HuH-7.5 (cell line): ENCODE results near the gene ALG9.
A peak's percentile ranks its signal among the peaks of the same experiment; 100 is the strongest.
"Not testable (repeated sequence)": the region's sequence is repeated elsewhere in the genome, so short reads cannot be mapped to it uniquely, and the experiment has no call there.

Source experiments
- DNase-seq: peaks from one replicate; pipeline ENCODE4 v3.0.0; 2011; ENCODE audit warnings: low spot score

Gene ALG9

DNA sequence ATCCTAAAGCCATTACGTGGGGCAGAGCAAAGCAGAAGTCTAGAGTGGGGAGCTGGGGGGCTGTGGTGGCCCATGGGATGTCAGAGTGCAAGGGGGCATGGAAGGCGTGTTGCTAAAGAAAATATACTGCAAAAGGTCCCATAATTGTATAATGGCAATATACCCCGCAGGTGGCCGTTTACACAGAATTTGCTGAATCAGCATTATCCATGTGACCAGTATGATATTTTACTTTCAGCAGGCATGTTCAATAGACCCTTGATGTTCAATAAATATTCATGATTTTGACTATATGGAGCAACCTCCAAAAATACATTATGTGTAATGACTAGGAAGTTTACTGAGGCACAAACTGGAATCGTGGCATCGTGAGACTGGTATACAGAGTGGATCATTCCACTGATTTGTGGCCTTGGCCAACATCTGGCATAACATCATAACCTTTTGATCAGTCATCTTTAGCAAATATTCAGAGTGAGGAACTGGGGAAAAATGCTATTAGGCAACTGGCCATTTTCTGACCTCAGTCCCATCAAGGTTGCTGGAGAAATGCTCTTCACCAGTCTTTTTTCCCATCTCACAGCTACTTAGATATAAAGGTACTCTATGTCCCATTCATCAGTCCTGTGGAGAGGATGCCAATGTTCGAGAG, 75.9 kb downstream of the ALG9 start:
- no peak for DNase-seq

DNA sequence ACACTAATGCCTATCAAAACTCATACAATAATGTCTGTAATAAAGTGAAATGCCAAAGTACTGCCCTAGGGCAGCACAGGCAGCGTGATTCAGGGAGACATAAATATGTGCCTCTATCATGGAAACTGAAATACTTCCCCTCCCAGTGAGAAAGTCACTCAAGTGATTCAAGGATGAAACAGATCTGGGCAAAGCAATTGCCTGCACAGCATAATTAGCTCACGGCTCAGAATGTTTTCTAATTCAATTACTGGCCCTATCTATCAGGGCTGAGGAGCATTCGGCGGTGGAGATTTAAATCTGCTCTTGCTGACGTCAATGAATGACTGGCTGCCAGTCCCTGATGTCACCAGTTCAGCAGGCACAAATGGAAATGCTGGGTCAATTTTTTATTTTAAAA, 77.5 kb downstream of the ALG9 start:
- no peak for DNase-seq

- no peak for DNase-seq
Measured at GRCh38 chr11:111792955-111793500, 78.4 kb downstream of the ALG9 start.

DNA sequence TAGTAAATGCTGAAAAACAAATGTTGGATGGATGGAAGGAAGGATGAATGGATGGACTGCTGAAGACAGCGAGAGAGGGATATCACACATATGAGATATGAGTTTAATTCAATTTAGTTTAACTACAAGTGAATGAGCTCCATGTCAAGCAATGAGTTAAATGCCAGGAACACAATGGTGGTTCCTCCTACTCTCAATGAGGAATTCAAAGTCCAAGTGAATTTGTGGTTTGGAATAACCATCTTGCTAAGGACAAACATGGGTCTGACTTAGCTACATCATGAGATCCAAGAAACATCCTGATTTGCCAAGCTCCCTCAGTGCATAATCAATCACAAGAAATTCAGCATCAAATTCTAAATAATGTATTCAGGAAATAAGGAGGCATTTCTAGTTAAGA, 79.1 kb downstream of the ALG9 start:
- DNase-seq = no peak

GRCh38 chr11:111788464-111788863, 82.9 kb downstream of the ALG9 start:
- no peak for DNase-seq

DNA sequence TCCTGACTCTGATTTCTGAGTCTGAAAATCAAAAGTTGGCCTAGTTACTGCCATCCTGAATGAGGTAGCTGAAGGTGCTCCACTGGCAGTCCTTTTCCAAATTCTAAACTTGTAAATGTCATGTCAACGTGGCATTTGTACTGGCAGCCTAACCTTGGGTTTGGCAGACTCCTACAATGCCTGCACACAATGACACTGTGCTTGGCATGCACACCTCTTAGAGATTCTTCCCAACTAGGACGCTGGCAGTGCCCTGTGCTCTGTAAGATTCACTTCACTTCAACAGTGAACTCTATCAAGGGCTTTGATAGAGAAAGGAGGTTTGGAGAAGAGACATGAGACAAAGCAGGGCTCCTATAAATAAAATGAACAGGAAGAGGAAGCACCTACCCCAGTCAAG, 83.3 kb downstream of the ALG9 start:
- no peak for DNase-seq

GRCh38 chr11:111785886-111786412, 85.4 kb downstream of the ALG9 start:
- no peak for DNase-seq

DNA sequence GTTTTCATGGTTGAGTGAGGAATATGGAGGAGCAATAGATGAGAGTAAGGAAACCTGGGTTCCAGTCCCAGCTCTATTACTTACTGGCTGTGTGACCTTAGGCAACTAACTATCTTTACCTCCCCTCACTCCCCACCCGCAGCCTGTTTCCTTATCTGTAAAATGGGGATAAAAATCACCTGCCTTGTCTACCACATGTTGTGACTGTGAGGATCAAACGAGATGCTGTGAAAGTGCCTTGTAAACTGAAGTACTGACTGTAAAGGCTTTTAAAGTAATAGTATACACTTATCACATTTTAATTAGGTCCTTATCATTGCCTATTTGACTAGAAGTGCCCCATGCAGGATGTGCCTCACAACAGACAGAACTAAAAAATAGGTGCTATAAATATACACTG, 86.3 kb downstream of the ALG9 start:
- DNase-seq = no peak

DNA sequence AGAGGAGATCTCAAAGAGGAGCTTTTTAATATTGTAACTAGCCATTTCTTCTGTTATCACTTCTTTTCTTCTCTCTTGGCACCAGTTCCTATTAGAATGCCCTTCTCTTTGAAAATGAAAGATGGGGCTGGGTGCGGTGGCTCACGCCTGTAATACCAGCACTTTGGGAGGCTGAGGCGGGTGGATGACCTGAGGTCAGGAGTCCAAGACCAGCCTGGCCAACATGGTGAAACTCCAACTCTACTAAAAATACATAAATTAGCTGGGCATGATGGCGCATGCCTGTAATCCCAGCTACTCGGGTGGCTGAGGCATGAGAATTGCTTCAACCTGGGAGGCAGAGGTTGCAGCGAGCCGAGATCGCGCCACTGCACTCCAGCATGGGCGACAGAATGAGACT, 87.1 kb downstream of the ALG9 start:
- DNase-seq = not testable (repeated sequence)

DNA sequence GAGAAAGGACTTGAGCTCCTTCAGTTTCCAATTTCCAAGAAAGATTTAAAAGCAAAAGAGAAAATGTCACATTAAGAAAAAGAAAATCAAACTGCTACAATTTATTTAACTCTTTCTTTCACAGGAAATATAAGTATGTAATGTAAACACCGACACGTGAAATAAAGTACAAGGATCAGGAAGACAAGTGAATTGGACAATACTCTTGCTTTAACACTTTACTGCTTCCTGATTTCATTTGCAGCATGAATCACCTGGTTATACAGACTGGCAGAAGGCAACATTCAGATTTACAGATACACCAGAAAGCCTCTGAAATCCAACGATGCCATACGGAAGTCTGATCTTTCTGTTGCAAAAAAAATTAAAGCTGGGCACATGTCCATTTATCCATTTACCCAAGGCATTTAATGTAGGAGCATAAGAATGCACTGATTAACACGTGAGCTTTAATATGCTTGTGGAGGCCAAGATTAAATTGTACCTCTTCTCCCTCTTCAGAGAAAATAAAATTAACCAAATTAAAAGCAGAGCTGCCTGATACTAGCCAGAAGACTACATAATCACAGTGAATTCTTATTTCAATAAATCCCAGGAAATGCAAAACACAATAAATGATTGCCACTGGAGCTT, 89.2 kb downstream of the ALG9 start:
- no peak for DNase-seq

DNA sequence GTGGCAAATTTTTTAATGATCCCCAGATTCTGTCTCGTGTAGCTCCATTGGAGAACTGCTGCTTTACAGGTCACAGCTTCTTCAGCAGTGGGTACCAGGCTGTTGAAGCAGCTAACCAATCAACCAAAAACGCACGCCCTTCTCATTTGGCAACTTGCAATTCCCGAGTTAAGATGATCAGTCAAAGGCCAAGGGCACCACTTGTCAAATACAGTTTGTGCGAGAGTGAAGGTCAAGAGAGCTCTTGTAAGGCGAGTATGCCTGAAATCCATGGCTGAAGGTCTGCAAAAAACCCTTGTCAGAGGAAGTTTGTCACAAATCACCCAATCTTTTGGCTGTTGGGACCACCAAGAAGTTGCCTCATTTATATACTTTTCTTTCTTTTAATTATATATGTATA, 92.3 kb downstream of the ALG9 start:
- DNase-seq = no peak

- DNase-seq = no peak
Measured at GRCh38 chr11:111778047-111778558, 93.3 kb downstream of the ALG9 start.

- peak; percentile 37 for DNase-seq
Measured at GRCh38 chr11:111777094-111778046, 94.0 kb downstream of the ALG9 start.

- DNase-seq = no peak
Measured at GRCh38 chr11:111776398-111777093, 94.8 kb downstream of the ALG9 start.

DNA sequence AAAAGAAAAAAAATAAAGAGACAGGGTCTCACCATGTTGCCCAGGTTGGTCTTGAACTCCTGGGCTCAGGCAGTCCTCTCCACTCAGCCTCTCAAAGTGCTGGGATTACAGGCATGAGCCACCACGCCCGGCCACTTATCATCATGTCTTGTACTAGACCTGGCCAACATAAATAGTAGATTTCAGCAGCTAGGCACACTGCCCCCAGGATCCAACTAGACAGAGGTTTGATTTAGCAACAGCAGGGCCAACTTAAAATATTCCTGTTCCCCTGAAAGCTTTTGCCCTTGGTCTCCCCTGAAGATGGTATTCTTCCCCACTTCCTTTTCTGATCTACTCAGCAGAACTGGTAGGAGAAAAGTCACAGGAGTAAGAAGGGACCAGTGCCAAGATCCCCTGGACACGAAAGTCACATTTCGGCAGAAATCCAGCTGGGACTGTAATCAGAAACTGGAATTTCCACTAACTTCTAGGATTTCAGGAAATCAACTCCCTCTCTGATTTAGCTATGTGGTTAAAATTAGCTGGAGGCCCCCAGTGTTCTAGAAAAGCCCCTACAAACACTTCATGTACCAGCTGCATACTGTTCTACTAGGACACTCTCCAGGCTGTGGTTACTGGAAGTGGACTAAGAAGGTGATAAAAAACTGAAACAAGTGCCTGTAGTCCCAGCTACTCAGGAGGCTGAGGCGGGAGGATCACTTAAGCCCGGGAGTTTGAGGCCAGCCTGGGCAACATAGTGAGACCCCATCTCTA, 96.2 kb downstream of the ALG9 start:
- no peak for DNase-seq

GRCh38 chr11:111772535-111772934, 98.8 kb downstream of the ALG9 start:
- DNase-seq = no peak

GRCh38 chr11:111771205-111771604, 100.2 kb downstream of the ALG9 start:
- DNase-seq = not testable (repeated sequence)

- no peak for DNase-seq
Measured at GRCh38 chr11:111770581-111771134, 100.7 kb downstream of the ALG9 start.

- DNase-seq = no peak
Measured at GRCh38 chr11:111766834-111767142, 104.6 kb downstream of the ALG9 start.

DNA sequence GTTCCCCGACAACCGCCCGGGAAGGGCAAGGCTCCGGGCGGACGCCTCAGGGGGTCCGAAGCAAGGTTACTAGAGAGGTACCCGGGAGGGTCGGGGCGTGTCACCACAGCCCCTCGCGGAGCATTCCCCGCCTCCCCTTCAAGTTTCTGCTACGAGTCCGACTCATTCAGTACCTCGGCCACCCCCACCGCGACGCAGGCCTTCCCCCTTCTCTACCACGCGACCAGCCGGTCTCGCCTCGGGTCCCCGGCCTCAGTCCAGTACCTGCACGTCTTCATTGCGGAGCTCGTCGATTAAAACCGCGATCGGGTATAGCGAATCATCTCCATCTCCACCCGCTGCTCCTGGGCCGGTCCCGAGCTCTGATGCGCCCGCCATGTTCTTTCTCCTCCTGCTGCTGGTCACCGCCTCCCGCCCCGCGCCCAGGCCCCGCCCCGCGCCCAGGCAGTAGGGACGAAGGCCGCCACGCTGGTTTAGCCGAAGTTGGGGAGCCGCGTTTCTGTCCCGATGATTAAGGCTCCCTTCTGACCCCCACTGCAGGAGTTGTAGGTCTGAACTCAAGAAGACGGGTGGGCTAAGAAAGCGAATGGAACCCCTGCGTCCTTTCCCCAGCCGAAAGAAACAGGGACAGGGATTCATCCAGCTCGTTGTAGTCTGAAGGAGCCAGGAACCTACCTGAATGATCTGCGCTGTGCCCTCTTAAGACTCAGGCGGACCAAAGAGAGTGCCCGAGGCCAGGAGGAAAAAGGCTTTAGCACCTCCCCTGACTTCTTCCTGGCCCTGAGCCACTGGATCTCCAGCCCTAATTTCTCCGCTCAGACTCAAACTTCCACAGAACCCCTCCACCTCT, 105.2 kb downstream of the ALG9 start, which contains the start of gene PPP2R1B:
Gene PPP2R1B, minus strand, starts transcription at position 406 of the 850 bp plus-strand sequence. Its CDS starts 28 bp downstream, at position 378.
- peak; percentile 77 for DNase-seq
